CD4-positive, CD25-positive, alpha-beta regulatory T cell (primary cell): Measurements from ENCODE around the gene THSD7A. TPM values are rescaled to one million over a fixed set of nuclear protein-coding genes. Genes with fewer than 3 reads are reported as not detected.

ENCODE experiments used
- ATAC-seq, 2 donors: fragments of 150-1000 bp; cut with Tn5 transposase; one replicate each; pipeline ENCODE4 v1.10.0; 2021; ENCODE audit warnings: low read depth in 2 of 2, moderate number of reproducible peaks in 2 of 2, moderate library complexity in 1 of 2
- DNase-seq, 3 donors: peaks; one replicate each; pipeline versions ENCODE4 v3.0.0 to v3.0.0-alpha.2; 2012 to 2022; ENCODE audit warnings: mixed read lengths in 1 of 3
- H3K27ac ChIP-seq: one replicate; pipeline ENCODE4 v1.7.0; 2013; ENCODE audit warnings: mild to moderate bottlenecking, low read length; ENCODE audit not compliant: insufficient read depth, poor library complexity, severe bottlenecking
- H3K27me3 ChIP-seq: one replicate; pipeline ENCODE4 v1.7.0; 2013; ENCODE audit warnings: low read length; ENCODE audit not compliant: control insufficient read depth, insufficient read depth
- H3K36me3 ChIP-seq: one replicate; pipeline ENCODE4 v1.7.0; 2013; ENCODE audit warnings: mild to moderate bottlenecking, low read length, moderate library complexity; ENCODE audit not compliant: control insufficient read depth, insufficient read depth
- H3K4me1 ChIP-seq: 2 replicates; pipeline ENCODE4 v1.7.0; 2013; ENCODE audit warnings: mild to moderate bottlenecking, low read length; ENCODE audit not compliant: insufficient read depth, control insufficient read depth, poor library complexity, severe bottlenecking
- H3K4me3 ChIP-seq: one replicate; pipeline ENCODE4 v1.7.0; 2013; ENCODE audit warnings: low read depth, mild to moderate bottlenecking, low read length, moderate library complexity
- H3K9me3 ChIP-seq, 2 experiments: 1 replicate in 1 of 2; 2 replicates in 1 of 2; pipeline ENCODE4 v1.7.0; 2013; ENCODE audit warnings: low read length in 2 of 2, mild to moderate bottlenecking in 1 of 2, moderate library complexity in 1 of 2; ENCODE audit not compliant: control insufficient read depth in 2 of 2
- H3K27ac Mint-ChIP-seq, 3 donors: one replicate each; pipeline ENCODE4 v1.8.0; 2020 to 2022; ENCODE audit warnings: mild to moderate bottlenecking in 3 of 3, mixed read lengths in 3 of 3, moderate library complexity in 2 of 3
- H3K27me3 Mint-ChIP-seq: one replicate; pipeline ENCODE4 v1.8.0; 2022; ENCODE audit warnings: mild to moderate bottlenecking, mixed read lengths
- H3K36me3 Mint-ChIP-seq: one replicate; pipeline ENCODE4 v1.8.0; 2020; ENCODE audit warnings: mixed read lengths
- H3K4me1 Mint-ChIP-seq, 4 donors: one replicate each; pipeline ENCODE4 v1.8.0; 2020 to 2022; ENCODE audit warnings: mixed read lengths in 4 of 4, mild to moderate bottlenecking in 1 of 4
- H3K4me3 Mint-ChIP-seq, 4 donors: one replicate each; pipeline ENCODE4 v1.8.0; 2020 to 2022; ENCODE audit warnings: mild to moderate bottlenecking in 4 of 4, mixed read lengths in 4 of 4, moderate library complexity in 3 of 4
- H3K9me3 Mint-ChIP-seq, 7 donors: one replicate each; pipeline ENCODE4 v1.8.0; 2020 to 2022; ENCODE audit warnings: mixed read lengths in 7 of 7, mild to moderate bottlenecking in 3 of 7, moderate library complexity in 2 of 7
- polyA plus RNA-seq, 4 donors: library from polyadenylated mRNA; unstranded; fragments of 300-500 nt; fragmentation: Illumina TruSeq; gene quantifications; one replicate each; pipeline ENCODE4 v1.2.3, GENCODE V29; 2021
- total RNA-seq: library from RNA; stranded (reverse); gene quantifications from one replicate; pipeline ENCODE4 v1.2.3, GENCODE V29; 2022

Gene THSD7A, protein sequence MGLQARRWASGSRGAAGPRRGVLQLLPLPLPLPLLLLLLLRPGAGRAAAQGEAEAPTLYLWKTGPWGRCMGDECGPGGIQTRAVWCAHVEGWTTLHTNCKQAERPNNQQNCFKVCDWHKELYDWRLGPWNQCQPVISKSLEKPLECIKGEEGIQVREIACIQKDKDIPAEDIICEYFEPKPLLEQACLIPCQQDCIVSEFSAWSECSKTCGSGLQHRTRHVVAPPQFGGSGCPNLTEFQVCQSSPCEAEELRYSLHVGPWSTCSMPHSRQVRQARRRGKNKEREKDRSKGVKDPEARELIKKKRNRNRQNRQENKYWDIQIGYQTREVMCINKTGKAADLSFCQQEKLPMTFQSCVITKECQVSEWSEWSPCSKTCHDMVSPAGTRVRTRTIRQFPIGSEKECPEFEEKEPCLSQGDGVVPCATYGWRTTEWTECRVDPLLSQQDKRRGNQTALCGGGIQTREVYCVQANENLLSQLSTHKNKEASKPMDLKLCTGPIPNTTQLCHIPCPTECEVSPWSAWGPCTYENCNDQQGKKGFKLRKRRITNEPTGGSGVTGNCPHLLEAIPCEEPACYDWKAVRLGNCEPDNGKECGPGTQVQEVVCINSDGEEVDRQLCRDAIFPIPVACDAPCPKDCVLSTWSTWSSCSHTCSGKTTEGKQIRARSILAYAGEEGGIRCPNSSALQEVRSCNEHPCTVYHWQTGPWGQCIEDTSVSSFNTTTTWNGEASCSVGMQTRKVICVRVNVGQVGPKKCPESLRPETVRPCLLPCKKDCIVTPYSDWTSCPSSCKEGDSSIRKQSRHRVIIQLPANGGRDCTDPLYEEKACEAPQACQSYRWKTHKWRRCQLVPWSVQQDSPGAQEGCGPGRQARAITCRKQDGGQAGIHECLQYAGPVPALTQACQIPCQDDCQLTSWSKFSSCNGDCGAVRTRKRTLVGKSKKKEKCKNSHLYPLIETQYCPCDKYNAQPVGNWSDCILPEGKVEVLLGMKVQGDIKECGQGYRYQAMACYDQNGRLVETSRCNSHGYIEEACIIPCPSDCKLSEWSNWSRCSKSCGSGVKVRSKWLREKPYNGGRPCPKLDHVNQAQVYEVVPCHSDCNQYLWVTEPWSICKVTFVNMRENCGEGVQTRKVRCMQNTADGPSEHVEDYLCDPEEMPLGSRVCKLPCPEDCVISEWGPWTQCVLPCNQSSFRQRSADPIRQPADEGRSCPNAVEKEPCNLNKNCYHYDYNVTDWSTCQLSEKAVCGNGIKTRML (N-terminal part only)
- 0.02 TPM for total RNA-seq
- not detected for polyA plus RNA-seq

DNA sequence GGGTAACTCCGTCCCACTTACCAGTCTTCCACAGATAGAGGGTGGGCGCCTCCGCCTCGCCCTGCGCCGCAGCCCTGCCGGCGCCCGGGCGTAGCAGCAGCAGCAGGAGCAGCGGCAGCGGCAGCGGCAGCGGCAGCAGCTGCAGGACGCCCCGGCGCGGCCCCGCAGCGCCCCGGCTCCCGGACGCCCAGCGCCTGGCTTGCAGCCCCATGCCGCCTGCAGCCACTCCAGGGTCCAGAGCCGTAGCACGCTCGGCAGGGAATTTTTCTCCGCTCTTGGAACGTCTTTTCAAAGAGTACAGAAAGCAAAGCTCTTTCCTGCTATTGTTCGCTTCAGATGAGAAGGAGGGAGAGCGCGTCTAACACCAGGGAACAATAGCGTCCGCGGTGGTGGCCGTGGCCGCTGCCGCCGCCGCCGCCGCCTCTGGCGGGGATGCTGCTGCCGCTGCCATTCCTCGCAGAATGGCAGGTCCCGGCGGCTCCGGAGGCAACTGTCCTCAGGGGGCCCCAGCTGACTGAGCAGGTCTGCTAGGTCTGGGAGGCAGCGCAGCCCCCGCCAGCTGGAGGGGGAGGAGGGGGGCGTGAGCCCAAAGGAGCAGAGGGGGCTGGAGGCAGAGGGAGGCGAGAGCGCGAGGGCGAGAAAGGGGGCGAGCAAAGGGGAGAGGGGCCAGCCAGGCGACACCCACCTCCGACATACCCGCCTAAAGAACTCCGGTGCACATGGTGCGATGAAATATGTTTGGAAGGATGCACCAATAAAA lies at the start of gene THSD7A:
TSS of gene THSD7A (minus strand) at position 463 of the 760 bp plus-strand sequence. CDS start at position 211, 252 bp downstream.
- no peak within 1 kb of the TSS for H3K27ac Mint-ChIP-seq
- peaks cover 30% of the 10 kb centered on the region for H3K27me3 Mint-ChIP-seq
- no peak for DNase-seq

DNA sequence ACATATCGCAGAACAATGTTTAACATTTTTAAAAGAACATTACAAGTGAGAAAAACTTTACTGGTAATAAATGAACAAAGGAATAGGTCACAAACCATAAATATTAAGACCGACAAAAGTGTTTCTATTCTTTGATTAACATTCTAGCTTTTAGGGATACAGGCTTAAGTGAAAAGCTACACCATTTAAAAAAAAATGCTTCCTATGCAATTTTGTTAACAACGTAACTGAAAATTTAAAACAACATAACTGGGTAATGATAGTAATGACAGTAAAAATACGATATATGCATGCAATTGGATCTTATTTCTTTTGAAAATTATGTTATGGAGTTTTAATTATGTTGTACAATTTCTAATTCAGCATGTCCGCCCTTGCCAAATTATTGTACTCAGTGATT lies 49.7 kb upstream of the THSD7A start:
- no peaks in the 10 kb centered on the region for H3K27me3 Mint-ChIP-seq
- H3K9me3 Mint-ChIP-seq = peaks cover 0 to 7% (median 2%) of the 10 kb centered on the region in 7 donors
- Histone ChIP-seq H3K4me1 (no peaks in the 10 kb centered on the region), H3K27me3 (no peaks in the 10 kb centered on the region), H3K36me3 (no peaks in the 10 kb centered on the region), H3K9me3 (no peaks in the 10 kb centered on the region), H3K27ac (no peak overlapping the region), H3K4me3 (no peak overlapping the region)
- DNase-seq = no peak
- no peak overlapping the region for H3K27ac Mint-ChIP-seq
- no peak for ATAC-seq
- H3K4me3 Mint-ChIP-seq = no peak overlapping the region
- H3K36me3 Mint-ChIP-seq = no peaks in the 10 kb centered on the region
- no peaks in the 10 kb centered on the region for H3K4me1 Mint-ChIP-seq

More for the DNA sequence above, at the start of gene THSD7A:
- H3K9me3 Mint-ChIP-seq = peaks cover 0 to 5% (median 0%) of the 10 kb centered on the region in 7 donors
- Histone ChIP-seq H3K9me3 (no peaks in the 10 kb centered on the region), H3K4me1 (peaks cover 2% of the 10 kb centered on the region), H3K27ac (no peak within 1 kb of the TSS), H3K27me3 (peaks cover 10% of the 10 kb centered on the region), H3K4me3 (no peak within 1 kb of the TSS), H3K36me3 (no peaks in the 10 kb centered on the region)
- H3K4me3 Mint-ChIP-seq = no peak within 1 kb of the TSS
- ATAC-seq = peak in 1 of 2 donors; percentile 51
- H3K36me3 Mint-ChIP-seq = no peaks in the 10 kb centered on the region
- H3K4me1 Mint-ChIP-seq = no peaks in the 10 kb centered on the region

DNA sequence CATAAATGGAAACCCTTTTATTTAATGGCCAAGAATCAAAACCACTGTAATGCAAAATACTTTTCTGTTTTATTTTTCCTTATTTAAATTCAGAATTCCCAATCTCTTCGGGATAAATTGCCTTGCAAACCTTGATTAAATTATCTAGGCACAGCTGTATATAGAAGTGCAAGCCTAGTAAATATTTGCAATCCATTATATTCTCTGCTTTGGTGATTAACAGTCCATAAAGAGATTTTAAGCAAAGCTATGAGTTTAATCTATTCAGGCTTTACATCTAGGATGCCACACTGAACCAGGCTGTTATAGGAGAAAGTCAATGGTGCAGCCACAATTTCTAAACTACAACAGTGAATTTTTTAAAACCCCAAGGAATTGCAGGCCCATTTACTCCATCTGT lies 43.6 kb upstream of the THSD7A start:
- Mint-ChIP-seq H3K27ac (no peak overlapping the region), H3K9me3 (peaks cover 0 to 3% (median 0%) of the 10 kb centered on the region in 7 donors), H3K27me3 (no peaks in the 10 kb centered on the region), H3K36me3 (no peaks in the 10 kb centered on the region), H3K4me3 (no peak overlapping the region), H3K4me1 (no peaks in the 10 kb centered on the region)
- Histone ChIP-seq H3K27ac (no peak overlapping the region), H3K36me3 (no peaks in the 10 kb centered on the region), H3K4me1 (no peaks in the 10 kb centered on the region), H3K27me3 (no peaks in the 10 kb centered on the region), H3K4me3 (no peak overlapping the region), H3K9me3 (no peaks in the 10 kb centered on the region)
- ATAC-seq = no peak
- DNase-seq = no peak

DNA sequence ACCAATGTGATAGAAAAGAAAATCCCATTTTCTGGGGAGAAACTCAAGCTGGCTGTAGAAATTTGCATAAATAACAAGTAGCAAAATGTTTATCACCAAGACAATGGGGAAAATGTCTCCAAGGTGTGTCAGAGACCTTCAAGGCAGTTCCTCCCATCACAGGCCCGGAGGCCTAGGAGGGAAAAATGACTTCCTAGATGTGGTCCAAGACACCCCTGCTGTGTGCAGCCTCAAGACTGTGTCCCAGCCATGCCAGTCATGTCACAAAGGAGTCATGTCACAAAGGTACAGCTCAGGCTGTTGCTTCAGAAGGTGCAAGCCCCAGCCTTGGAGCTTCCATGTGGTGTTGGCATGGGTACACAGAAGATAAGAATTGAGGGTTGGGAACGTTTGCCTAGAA lies 33.7 kb upstream of the THSD7A start:
- ATAC-seq (no peak), DNase-seq (no peak)
- Histone ChIP-seq H3K27me3 (no peaks in the 10 kb centered on the region), H3K36me3 (no peaks in the 10 kb centered on the region), H3K27ac (no peak overlapping the region), H3K4me1 (no peaks in the 10 kb centered on the region), H3K9me3 (no peaks in the 10 kb centered on the region), H3K4me3 (no peak overlapping the region)
- H3K9me3 Mint-ChIP-seq = peaks cover 0 to 16% (median 6%) of the 10 kb centered on the region in 7 donors
- no peaks in the 10 kb centered on the region for H3K4me1 Mint-ChIP-seq
- no peaks in the 10 kb centered on the region for H3K36me3 Mint-ChIP-seq
- no peaks in the 10 kb centered on the region for H3K27me3 Mint-ChIP-seq
- no peak overlapping the region for H3K27ac Mint-ChIP-seq
- H3K4me3 Mint-ChIP-seq = no peak overlapping the region

DNA sequence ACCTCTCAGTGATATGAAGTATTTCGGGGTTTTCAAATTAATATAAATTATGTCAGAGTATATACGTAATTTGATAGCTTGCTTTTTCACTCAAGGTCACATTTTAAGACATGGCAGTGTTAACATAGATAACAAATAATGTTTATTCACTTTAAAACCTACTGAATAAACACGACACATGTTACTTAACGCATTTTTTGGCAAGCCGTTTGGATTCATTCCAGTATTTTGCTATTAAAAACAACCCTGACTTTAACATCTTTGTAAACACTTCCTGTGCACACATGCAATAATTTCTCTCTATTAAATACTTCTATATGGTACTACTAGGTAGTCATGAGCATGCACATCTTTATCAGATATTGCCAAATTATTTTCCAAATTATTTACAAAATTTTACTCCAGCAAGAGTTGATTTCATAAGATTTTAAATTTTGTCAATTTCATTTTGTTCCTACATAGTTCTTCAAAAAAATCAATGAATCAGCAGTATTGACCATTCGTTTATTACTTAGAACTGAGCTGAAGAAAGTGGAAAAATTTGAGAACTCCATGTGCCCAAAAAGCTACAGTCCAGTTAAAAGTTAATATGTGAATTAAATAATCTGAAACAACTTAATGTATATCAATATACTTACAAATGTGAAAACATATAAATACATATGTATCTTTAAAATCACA lies 26.8 kb upstream of the THSD7A start:
- no peaks in the 10 kb centered on the region for H3K36me3 ChIP-seq
- no peak overlapping the region for H3K4me3 ChIP-seq
- H3K4me1 ChIP-seq = no peaks in the 10 kb centered on the region
- no peak overlapping the region for H3K4me3 Mint-ChIP-seq
- no peaks in the 10 kb centered on the region for H3K4me1 Mint-ChIP-seq
- no peaks in the 10 kb centered on the region for H3K27me3 Mint-ChIP-seq
- H3K27ac Mint-ChIP-seq = no peak overlapping the region
- no peak for DNase-seq
- H3K9me3 Mint-ChIP-seq = peaks cover 0 to 6% (median 1%) of the 10 kb centered on the region in 7 donors
- no peaks in the 10 kb centered on the region for H3K9me3 ChIP-seq
- H3K27me3 ChIP-seq = no peaks in the 10 kb centered on the region
- no peaks in the 10 kb centered on the region for H3K36me3 Mint-ChIP-seq
- no peak for ATAC-seq
- H3K27ac ChIP-seq = no peak overlapping the region

DNA sequence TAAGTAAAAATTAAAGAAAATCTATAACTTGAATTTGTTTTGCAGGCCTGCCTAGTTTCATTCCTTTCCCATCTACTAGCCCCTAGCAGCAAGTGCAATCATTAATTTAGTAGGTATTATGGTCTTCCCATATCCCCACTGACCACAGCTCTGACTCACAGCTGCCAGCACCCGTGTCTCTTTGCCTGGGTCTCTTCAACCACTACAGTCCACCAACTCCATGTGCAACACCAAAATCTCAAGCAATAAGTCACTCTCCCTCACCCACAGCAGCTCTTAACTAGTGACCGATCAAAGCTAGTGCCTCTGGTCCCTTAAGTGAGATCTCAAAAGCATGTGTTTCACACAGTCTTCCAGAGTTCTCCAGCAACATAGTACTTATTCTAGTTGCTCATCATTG lies 26.0 kb upstream of the THSD7A start:
- DNase-seq = no peak
- no peaks in the 10 kb centered on the region for H3K4me1 ChIP-seq
- no peaks in the 10 kb centered on the region for H3K9me3 ChIP-seq
- Mint-ChIP-seq H3K36me3 (no peaks in the 10 kb centered on the region), H3K4me3 (no peak overlapping the region), H3K27ac (no peak overlapping the region), H3K4me1 (no peaks in the 10 kb centered on the region), H3K9me3 (peaks cover 0 to 6% (median 0%) of the 10 kb centered on the region in 7 donors), H3K27me3 (no peaks in the 10 kb centered on the region)
- H3K36me3 ChIP-seq = no peaks in the 10 kb centered on the region
- no peak overlapping the region for H3K4me3 ChIP-seq
- no peak for ATAC-seq
- no peaks in the 10 kb centered on the region for H3K27me3 ChIP-seq
- no peak overlapping the region for H3K27ac ChIP-seq
